ACC112 (cell line): ENCODE results near the gene LRTM1.

Source experiments
- H2AFZ ChIP-seq: fragments of 200-600 bp; sonication (generic); one replicate; pipeline ENCODE4 v1.6.0; 2017; ENCODE audit warnings: antibody characterized with exemption, low read length; ENCODE audit not compliant: unreplicated experiment
- H3K27ac ChIP-seq: fragments of 200-600 bp; sonication (generic); 2 replicates; pipeline ENCODE4 v1.5.1; 2014; ENCODE audit warnings: low read depth, mild to moderate bottlenecking, antibody characterized with exemption, low read length, moderate library complexity
- H3K27me3 ChIP-seq: fragments of 200-600 bp; sonication (generic); 2 replicates; pipeline ENCODE4 v1.6.1; 2014; ENCODE audit warnings: mild to moderate bottlenecking, antibody characterized with exemption, low read length, moderate library complexity, mixed read lengths; ENCODE audit not compliant: insufficient read depth
- H3K36me3 ChIP-seq: fragments of 200-600 bp; sonication (generic); 2 replicates; pipeline ENCODE4 v1.6.1; 2016; ENCODE audit warnings: mild to moderate bottlenecking, antibody characterized with exemption, low read length, moderate library complexity, mixed read lengths; ENCODE audit not compliant: insufficient read depth
- H3K4me1 ChIP-seq: fragments of 200-600 bp; sonication (generic); one replicate; pipeline ENCODE4 v1.6.1; 2016; ENCODE audit warnings: low read length, mixed read lengths; ENCODE audit not compliant: insufficient read depth, unreplicated experiment, control insufficient read depth
- H3K4me3 ChIP-seq: fragments of 200-600 bp; sonication (generic); 2 replicates; pipeline ENCODE4 v1.5.1; 2014; ENCODE audit warnings: mild to moderate bottlenecking, low read depth, low read length
- H3K79me2 ChIP-seq: fragments of 200-600 bp; sonication (generic); one replicate; pipeline ENCODE4 v1.6.0; 2016; ENCODE audit warnings: low read length; ENCODE audit not compliant: control insufficient read depth, unreplicated experiment, insufficient read depth

Gene LRTM1

GRCh38 chr3:54895613-54896012 is 32.2 kb downstream of the LRTM1 start:
- Histone ChIP-seq H2AFZ (no peak overlapping the region), H3K4me3 (no peak overlapping the region), H3K36me3 (no peaks in the 10 kb centered on the region), H3K79me2 (no peaks in the 10 kb centered on the region), H3K4me1 (peaks cover 12% of the 10 kb centered on the region), H3K27ac (no peak overlapping the region), H3K27me3 (no peaks in the 10 kb centered on the region)

- no peaks in the 10 kb centered on the region for H3K79me2 ChIP-seq
- no peak overlapping the region for H3K4me3 ChIP-seq
- H3K27me3 ChIP-seq, result no peaks in the 10 kb centered on the region
- peaks cover 12% of the 10 kb centered on the region for H3K4me1 ChIP-seq
- no peaks in the 10 kb centered on the region for H3K36me3 ChIP-seq
- no peak overlapping the region for H3K27ac ChIP-seq
- H2AFZ ChIP-seq, result no peak overlapping the region
Measured at GRCh38 chr3:54892168-54892567, 35.7 kb downstream of the LRTM1 start.

- H2AFZ ChIP-seq, result no peak overlapping the region
Measured at GRCh38 chr3:54891540-54891897, 36.3 kb downstream of the LRTM1 start.

GRCh38 chr3:54889731-54890130 is 38.1 kb downstream of the LRTM1 start:
- Histone ChIP-seq H3K4me1 (peaks cover 12% of the 10 kb centered on the region), H2AFZ (no peak overlapping the region), H3K4me3 (no peak overlapping the region), H3K36me3 (no peaks in the 10 kb centered on the region), H3K27ac (no peak overlapping the region), H3K27me3 (no peaks in the 10 kb centered on the region), H3K79me2 (no peaks in the 10 kb centered on the region)

More at GRCh38 chr3:54891540-54891897, 36.3 kb downstream of the LRTM1 start:
- Histone ChIP-seq H3K27me3 (no peaks in the 10 kb centered on the region), H3K4me3 (no peak overlapping the region), H3K27ac (no peak overlapping the region), H3K36me3 (no peaks in the 10 kb centered on the region), H3K79me2 (no peaks in the 10 kb centered on the region), H3K4me1 (peaks cover 12% of the 10 kb centered on the region)

- Histone ChIP-seq H3K36me3 (no peaks in the 10 kb centered on the region), H3K27ac (no peak overlapping the region)
Measured at GRCh38 chr3:54888873-54889272, 39.0 kb downstream of the LRTM1 start.

GRCh38 chr3:54888162-54888561 is 39.7 kb downstream of the LRTM1 start:
- Histone ChIP-seq H3K79me2 (no peaks in the 10 kb centered on the region), H3K27ac (no peak overlapping the region), H3K4me3 (no peak overlapping the region), H3K27me3 (no peaks in the 10 kb centered on the region), H2AFZ (no peak overlapping the region), H3K4me1 (peaks cover 12% of the 10 kb centered on the region), H3K36me3 (no peaks in the 10 kb centered on the region)

More at GRCh38 chr3:54888873-54889272, 39.0 kb downstream of the LRTM1 start:
- H3K4me3 ChIP-seq, result no peak overlapping the region
- H3K4me1 ChIP-seq, result peaks cover 12% of the 10 kb centered on the region
- H2AFZ ChIP-seq, result no peak overlapping the region
- H3K79me2 ChIP-seq, result no peaks in the 10 kb centered on the region
- H3K27me3 ChIP-seq, result no peaks in the 10 kb centered on the region

GRCh38 chr3:54882129-54882833 is 45.6 kb downstream of the LRTM1 start:
- H2AFZ ChIP-seq, result no peak overlapping the region
- no peaks in the 10 kb centered on the region for H3K79me2 ChIP-seq
- no peak overlapping the region for H3K27ac ChIP-seq

GRCh38 chr3:54878145-54878544 is 49.7 kb downstream of the LRTM1 start:
- peaks cover 4% of the 10 kb centered on the region; the same call in 1 of the 2 replicates for H3K27me3 ChIP-seq
- no peak overlapping the region for H3K27ac ChIP-seq
- H2AFZ ChIP-seq, result no peak overlapping the region
- no peak overlapping the region for H3K4me3 ChIP-seq
- no peaks in the 10 kb centered on the region for H3K4me1 ChIP-seq
- H3K79me2 ChIP-seq, result no peaks in the 10 kb centered on the region
- H3K36me3 ChIP-seq, result no peaks in the 10 kb centered on the region

More at GRCh38 chr3:54882129-54882833, 45.6 kb downstream of the LRTM1 start:
- peaks cover 4% of the 10 kb centered on the region; the same call in 1 of the 2 replicates for H3K27me3 ChIP-seq
- no peaks in the 10 kb centered on the region for H3K36me3 ChIP-seq
- H3K4me1 ChIP-seq, result no peaks in the 10 kb centered on the region
- no peak overlapping the region for H3K4me3 ChIP-seq

- H3K4me1 ChIP-seq, result no peaks in the 10 kb centered on the region
- H3K4me3 ChIP-seq, result no peak overlapping the region
- no peaks in the 10 kb centered on the region for H3K36me3 ChIP-seq
- no peak overlapping the region for H3K27ac ChIP-seq
- H3K27me3 ChIP-seq, result peaks cover 4% of the 10 kb centered on the region; the same call in 1 of the 2 replicates
- H3K79me2 ChIP-seq, result no peaks in the 10 kb centered on the region
- no peak overlapping the region for H2AFZ ChIP-seq
Measured at GRCh38 chr3:54877730-54878129, 50.1 kb downstream of the LRTM1 start.

GRCh38 chr3:54876694-54877093 is 51.2 kb downstream of the LRTM1 start:
- peaks cover 4% of the 10 kb centered on the region; the same call in 1 of the 2 replicates for H3K27me3 ChIP-seq
- H3K4me1 ChIP-seq, result no peaks in the 10 kb centered on the region
- no peak overlapping the region for H3K4me3 ChIP-seq

GRCh38 chr3:54875596-54876268 is 52.1 kb downstream of the LRTM1 start:
- Histone ChIP-seq H3K36me3 (no peaks in the 10 kb centered on the region), H3K27me3 (peaks cover 4% of the 10 kb centered on the region; the same call in 1 of the 2 replicates), H3K27ac (no peak overlapping the region), H3K79me2 (no peaks in the 10 kb centered on the region), H3K4me3 (no peak overlapping the region), H3K4me1 (no peaks in the 10 kb centered on the region), H2AFZ (no peak overlapping the region)

More at GRCh38 chr3:54876694-54877093, 51.2 kb downstream of the LRTM1 start:
- Histone ChIP-seq H2AFZ (no peak overlapping the region), H3K79me2 (no peaks in the 10 kb centered on the region), H3K36me3 (no peaks in the 10 kb centered on the region), H3K27ac (no peak overlapping the region)
